GM15510 (cell line): ENCODE data around the gene CD300A.

Source experiments
- POLR2A ChIP-seq: IDR thresholded peaks from 3 replicates; pipeline ENCODE4 v1.6.1; 2011; ENCODE audit warnings: borderline replicate concordance; ENCODE audit not compliant: insufficient read length; ENCODE audit errors: extremely low read depth

Gene CD300A

GRCh38 chr17:74449306-74449705, 17.1 kb upstream of the CD300A start:
- no peak for TF ChIP-seq POLR2A

- no peak for TF ChIP-seq POLR2A
Measured at GRCh38 chr17:74449773-74450172, 16.7 kb upstream of the CD300A start.

GRCh38 chr17:74450231-74450630, 16.2 kb upstream of the CD300A start:
- TF ChIP-seq POLR2A = no peak

GRCh38 chr17:74450925-74451403, 15.5 kb upstream of the CD300A start:
- TF ChIP-seq POLR2A = no peak

- no peak for TF ChIP-seq POLR2A
Measured at GRCh38 chr17:74451557-74451956, 14.9 kb upstream of the CD300A start.

GRCh38 chr17:74452033-74452840, 14.2 kb upstream of the CD300A start:
- no peak for TF ChIP-seq POLR2A

- no peak for TF ChIP-seq POLR2A
Measured at GRCh38 chr17:74452841-74453661, 13.4 kb upstream of the CD300A start.

- TF ChIP-seq POLR2A = no peak
Measured at GRCh38 chr17:74453665-74454196, 12.7 kb upstream of the CD300A start.

GRCh38 chr17:74454197-74455024, 12.0 kb upstream of the CD300A start:
- no peak for TF ChIP-seq POLR2A

- no peak for TF ChIP-seq POLR2A
Measured at GRCh38 chr17:74455025-74455545, 11.3 kb upstream of the CD300A start.

GRCh38 chr17:74455821-74456220, 10.6 kb upstream of the CD300A start:
- no peak for TF ChIP-seq POLR2A

GRCh38 chr17:74457146-74457819, 9.2 kb upstream of the CD300A start:
- TF ChIP-seq POLR2A = no peak

- no peak for TF ChIP-seq POLR2A
Measured at GRCh38 chr17:74457820-74458166, 8.6 kb upstream of the CD300A start.

- no peak for TF ChIP-seq POLR2A
Measured at GRCh38 chr17:74458835-74459234, 7.6 kb upstream of the CD300A start.
